HFF-Myc (cell line): ENCODE results near the gene BPTF.
"Not testable (repeated sequence)": the region's sequence is repeated elsewhere in the genome, so short reads cannot be mapped to it uniquely, and the experiment has no call there.

Source experiments
- DNase-seq: peaks from one replicate; pipeline ENCODE4 v3.0.0-alpha.2; 2011; ENCODE audit warnings: low read depth; ENCODE audit errors: extremely low read depth
- H3K4me3 ChIP-seq: replicated peaks from 2 replicates; pipeline ENCODE4 v1.5.1; 2011; ENCODE audit warnings: low read depth, mild to moderate bottlenecking, control low read depth, low read length
- CTCF ChIP-seq: IDR thresholded peaks from 2 replicates; pipeline ENCODE4 v1.5.1; 2012; ENCODE audit warnings: mild to moderate bottlenecking, low read depth, low read length, control low read depth; ENCODE audit errors: missing control alignments

Gene BPTF

GRCh38 chr17:67980456-67980855, 155.2 kb downstream of the BPTF start:
- no peak for TF ChIP-seq CTCF
- no peak overlapping the region for H3K4me3 ChIP-seq
- DNase-seq = no peak

GRCh38 chr17:67980883-67981282, 155.6 kb downstream of the BPTF start:
- DNase-seq, H3K4me3 ChIP-seq: not testable (repeated sequence)

DNA sequence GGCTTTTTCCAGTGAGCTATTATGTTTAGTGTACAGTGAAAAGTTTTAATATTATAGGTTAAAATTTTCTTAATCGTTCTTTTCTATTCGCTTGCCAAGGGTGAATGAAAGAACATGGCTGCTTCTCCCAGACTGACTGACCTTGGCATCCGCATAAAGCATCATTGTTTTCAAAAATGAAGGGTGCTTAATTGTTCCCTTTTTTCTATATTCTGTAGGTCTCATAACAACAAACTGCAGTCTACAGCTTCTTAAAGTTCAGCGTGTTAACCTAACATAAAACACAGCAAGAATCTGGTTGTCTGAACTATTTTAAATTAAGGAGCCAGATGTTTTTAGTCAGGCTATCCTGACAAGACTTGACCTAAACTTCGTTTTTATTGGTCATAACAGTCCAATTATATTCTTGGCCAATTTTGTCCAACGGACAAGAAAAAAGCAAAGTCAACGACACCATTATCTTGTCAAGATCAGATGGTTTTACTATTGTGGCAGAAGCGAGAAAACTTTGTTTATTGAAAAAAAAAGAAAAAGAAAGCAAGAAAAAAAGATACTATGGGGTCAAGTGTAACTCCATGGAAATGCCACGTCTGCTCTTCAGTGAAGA, 156.8 kb downstream of the BPTF start:
- DNase-seq = no peak

DNA sequence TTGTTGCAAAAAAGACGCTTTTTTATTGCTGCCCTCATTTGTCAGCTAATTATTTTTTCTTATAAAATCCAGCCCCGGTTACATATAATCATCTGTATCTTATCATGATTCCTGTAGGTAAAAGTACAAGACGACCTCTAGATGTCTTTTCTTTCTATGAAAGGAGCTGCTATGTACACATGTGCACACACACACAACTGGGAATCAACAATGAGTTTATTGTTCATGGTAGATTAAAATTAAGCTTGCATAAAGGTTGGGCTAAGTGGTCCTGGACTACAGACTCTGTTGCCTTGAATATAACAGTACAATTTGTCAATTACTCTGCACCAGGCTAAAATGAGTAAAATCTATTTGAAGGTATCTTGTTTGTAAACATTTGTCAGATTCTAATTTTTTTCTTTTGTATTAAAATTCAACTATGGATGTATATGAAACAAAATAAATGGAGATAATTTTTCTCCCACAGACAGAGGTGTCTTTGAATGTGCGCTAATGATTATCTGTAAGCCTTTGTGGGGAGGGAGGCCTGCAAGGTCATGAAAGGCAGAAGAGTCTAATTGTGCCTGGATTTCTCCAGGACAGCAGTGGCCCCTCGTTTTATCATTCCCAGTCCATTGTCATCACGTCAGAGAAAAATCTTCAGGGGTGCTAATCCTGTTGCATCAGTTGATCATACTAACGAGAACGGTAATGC, 157.5 kb downstream of the BPTF start:
- no peak for TF ChIP-seq CTCF
- no peak overlapping the region for H3K4me3 ChIP-seq

More for the DNA sequence above, 156.8 kb downstream of the BPTF start:
- no peak overlapping the region for H3K4me3 ChIP-seq
- TF ChIP-seq CTCF = no peak

GRCh38 chr17:67983383-67983688, 158.0 kb downstream of the BPTF start:
- no peak overlapping the region for H3K4me3 ChIP-seq
- DNase-seq = no peak
- no peak for TF ChIP-seq CTCF

More for the DNA sequence above, 157.5 kb downstream of the BPTF start:
- no peak for DNase-seq

GRCh38 chr17:67990909-67991308, 165.6 kb downstream of the BPTF start:
- DNase-seq = no peak
- H3K4me3 ChIP-seq = no peak overlapping the region
- no peak for TF ChIP-seq CTCF

DNA sequence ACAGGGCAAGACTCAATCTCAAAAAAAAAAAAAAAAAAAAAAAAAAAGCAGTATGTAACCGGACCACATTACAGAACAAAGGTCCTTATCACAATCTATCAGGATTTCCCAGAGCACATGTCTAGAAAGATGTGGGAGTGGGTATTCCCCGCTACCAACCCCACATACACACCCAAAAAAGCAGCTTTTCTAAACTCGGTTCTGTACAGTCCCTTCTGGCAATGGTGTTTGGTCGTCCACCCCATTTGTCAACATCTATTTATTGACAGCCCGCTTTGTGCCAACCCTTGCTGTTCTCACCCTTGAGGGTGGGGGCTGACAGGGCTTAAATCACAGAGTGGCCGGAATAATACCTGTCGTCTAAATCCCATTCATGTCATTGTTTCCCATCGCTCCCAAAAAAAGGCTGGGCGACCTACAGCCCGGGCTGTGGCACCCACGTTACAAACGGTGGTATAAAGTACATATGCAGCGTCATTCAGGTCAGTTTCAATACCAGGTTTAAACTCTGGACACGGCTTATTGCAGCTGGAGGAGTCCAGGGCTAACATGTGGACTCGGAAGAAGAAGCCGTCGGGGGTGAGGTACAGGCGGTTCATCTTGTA, 167.3 kb downstream of the BPTF start:
- DNase-seq = no peak
- H3K4me3 ChIP-seq = peak overlapping the region; percentile 81
- no peak for TF ChIP-seq CTCF
